ENCODE results near the gene SETMAR. TPM values are rescaled to one million over a fixed set of nuclear protein-coding genes. Genes with fewer than 3 reads are reported as not detected.

SETMAR gene
- total and polyA plus RNA-seq, 2 of the 13 experiments (the other 11 are each of a cell fraction or from before 2014, with no cell fraction given) = 7.0 to 16.7 TPM

DNA sequence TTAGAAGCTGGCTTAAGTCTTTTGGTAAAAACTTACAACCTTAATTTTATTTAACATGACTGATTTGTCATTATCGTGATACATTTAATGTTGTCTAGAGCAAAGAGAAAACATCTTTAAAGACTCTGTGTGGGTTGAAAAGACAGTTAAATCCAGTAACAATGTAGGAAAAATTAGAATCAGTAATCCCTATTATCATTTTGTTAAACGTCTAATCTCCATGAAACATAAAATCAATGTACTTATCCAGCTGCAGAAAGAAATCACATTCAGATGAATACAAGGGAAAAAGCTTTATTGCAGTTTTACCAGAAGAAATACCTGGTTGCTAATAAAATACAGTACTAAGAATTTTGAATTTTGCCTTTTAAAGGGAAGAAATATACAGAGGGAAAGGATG, 21.2 kb upstream of the SETMAR start:
- ATAC-seq (no peak), FAIRE-seq (no peak), DNase-seq (ENCODE audit: low spot score) (no peak)
- no TSS peak for BruUV-seq (replicated peaks)
- no peak overlapping the region for H3K4me2 ChIP-seq (ENCODE audit: low read depth, low read length)
- H3K4me3 ChIP-seq (replicated peaks in 1 of 3; ENCODE audit: insufficient read depth in 1 of 3, low read depth in 2 of 3, low read length in 3 of 3) = no peak overlapping the region
- no peaks in the 10 kb centered on the region for H4K20me1 ChIP-seq (ENCODE audit: insufficient read depth, low read length)
- H3K9me3 ChIP-seq (ENCODE audit: low read length) = no peaks in the 10 kb centered on the region
- no peaks in the 10 kb centered on the region for H3K36me3 ChIP-seq (replicated peaks in 1 of 2; ENCODE audit: control insufficient read depth in 1 of 2, insufficient read depth in 2 of 2, low read length in 2 of 2)
- H3K4me1 ChIP-seq (ENCODE audit: insufficient read depth, low read length) = no peaks in the 10 kb centered on the region
- intact Hi-C loops (cut with micrococcal nuclease; ENCODE audit: unreplicated experiment) = no loop called here
- H2AFZ ChIP-seq (ENCODE audit: low read length) = no peak overlapping the region
- in situ Hi-C loops (cut with HindIII; ENCODE audit: extremely low pct_ligation_motif_present, low pct_unique_long_range_greater_than_20kb) = no loop called here
- WGBS (ENCODE audit: low lambda C conversion rate) = 10% methylated on average over 2 of the region's 2 CpGs
- POLR2A ChIA-PET = no interaction called here
- H3K9ac ChIP-seq (ENCODE audit: insufficient read depth, low read depth, low read length) = no peak overlapping the region
- CTCF ChIA-PET (ENCODE audit: low intra/inter-chr PET ratio, low total read pairs) = no interaction called here
- H3K79me2 ChIP-seq (ENCODE audit: insufficient read depth, low read length) = no peaks in the 10 kb centered on the region
- H3K27ac ChIP-seq (ENCODE audit: extremely low read length, insufficient read depth, low read length) = no peak overlapping the region
- TF ChIP-seq ZNF598 (CRISPR knock-in tag; IDR thresholded peaks at IDR 0.05; ENCODE audit: borderline replicate concordance) = no peak
- no peak for TF ChIP-seq ZNF251 (CRISPR knock-in tag; IDR thresholded peaks at IDR 0.05)
- no peak for TF ChIP-seq ASH2L (IDR thresholded peaks at IDR 0.05; ENCODE audit: insufficient read length, low read depth, low read length)
- TF ChIP-seq ZFP1 (CRISPR knock-in tag; IDR thresholded peaks at IDR 0.05) = no peak
- no peak for TF ChIP-seq ATRX (CRISPR knock-in tag; IDR thresholded peaks at IDR 0.05; ENCODE audit: borderline replicate concordance)
- no peak for TF ChIP-seq KAT2B (IDR thresholded peaks at IDR 0.05; ENCODE audit: borderline replicate concordance, low read depth, low read length)
- TF ChIP-seq ZNF616 (CRISPR knock-in tag; IDR thresholded peaks at IDR 0.05; ENCODE audit: low read depth) = no peak
- no peak for TF ChIP-seq PITX1 (CRISPR knock-in tag; IDR thresholded peaks at IDR 0.05)
- no peak for TF ChIP-seq TBL1XR1 (IDR thresholded peaks at IDR 0.05; ENCODE audit: borderline replicate concordance, low read length, partially characterized antibody)
- no peak for TF ChIP-seq ZNF230 (CRISPR knock-in tag; IDR thresholded peaks at IDR 0.05)
- TF ChIP-seq ZNF572 (CRISPR knock-in tag; IDR thresholded peaks at IDR 0.05) = no peak
- TF ChIP-seq ZNF333 (CRISPR knock-in tag; IDR thresholded peaks at IDR 0.05; ENCODE audit: borderline replicate concordance) = no peak
- no peak for TF ChIP-seq ZNF720 (CRISPR knock-in tag; IDR thresholded peaks at IDR 0.05)
- no peak for TF ChIP-seq IKZF1 (IDR thresholded peaks at IDR 0.05)
- TF ChIP-seq ZNF704 (CRISPR knock-in tag; IDR thresholded peaks at IDR 0.05; ENCODE audit: borderline replicate concordance) = no peak
- TF ChIP-seq, protein P1, sequence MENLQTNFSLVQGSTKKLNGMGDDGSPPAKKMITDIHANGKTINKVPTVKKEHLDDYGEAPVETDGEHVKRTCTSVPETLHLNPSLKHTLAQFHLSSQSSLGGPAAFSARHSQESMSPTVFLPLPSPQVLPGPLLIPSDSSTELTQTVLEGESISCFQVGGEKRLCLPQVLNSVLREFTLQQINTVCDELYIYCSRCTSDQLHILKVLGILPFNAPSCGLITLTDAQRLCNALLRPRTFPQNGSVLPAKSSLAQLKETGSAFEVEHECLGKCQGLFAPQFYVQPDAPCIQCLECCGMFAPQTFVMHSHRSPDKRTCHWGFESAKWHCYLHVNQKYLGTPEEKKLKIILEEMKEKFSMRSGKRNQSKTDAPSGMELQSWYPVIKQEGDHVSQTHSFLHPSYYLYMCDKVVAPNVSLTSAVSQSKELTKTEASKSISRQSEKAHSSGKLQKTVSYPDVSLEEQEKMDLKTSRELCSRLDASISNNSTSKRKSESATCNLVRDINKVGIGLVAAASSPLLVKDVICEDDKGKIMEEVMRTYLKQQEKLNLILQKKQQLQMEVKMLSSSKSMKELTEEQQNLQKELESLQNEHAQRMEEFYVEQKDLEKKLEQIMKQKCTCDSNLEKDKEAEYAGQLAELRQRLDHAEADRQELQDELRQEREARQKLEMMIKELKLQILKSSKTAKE (CRISPR knock-in tag; IDR thresholded peaks at IDR 0.05; ENCODE audit: borderline replicate concordance) = no peak
- TF ChIP-seq SRF (IDR thresholded peaks at IDR 0.05; ENCODE audit: low read depth, low read length) = no peak
- TF ChIP-seq NCOA5 (CRISPR knock-in tag; IDR thresholded peaks at IDR 0.05) = no peak
- TF ChIP-seq DMTF1 (CRISPR knock-in tag; IDR thresholded peaks at IDR 0.05) = no peak
- no peaks in the 10 kb centered on the region for H3K27me3 ChIP-seq (ENCODE audit: control insufficient read depth in 1 of 2, insufficient read depth in 2 of 2, low read length in 2 of 2)
